ENCODE results near the gene FOXRED1. TPM values are rescaled to one million over a fixed set of nuclear protein-coding genes. Genes with fewer than 3 reads are reported as not detected.
A peak's percentile ranks its signal among the peaks of the same experiment; 100 is the strongest.

FOXRED1 gene
- total RNA-seq, 4 donors from 2014 or later: 7.0 to 17.5 (median 14.0) TPM

- DNase-seq (ENCODE audit: low spot score in 2 of 2): peak in 1 of 2 donors; percentile 36
- intact Hi-C loops (cut with DNase I; ENCODE audit: low total_unique reads): no loop called here
- no peak for TF ChIP-seq CTCF (IDR thresholded peaks at IDR 0.05)
- no peak for TF ChIP-seq POLR2A (IDR thresholded peaks at IDR 0.05)
- peak overlapping the region; percentile 73 for H3K4me3 ChIP-seq (ENCODE audit: low read depth, poor library complexity, severe bottlenecking)
- 0 to 1% methylated on average over 13 to 15 of the region's 15 CpGs for WGBS, 2 donors
These were observed 13.4 kb downstream of the FOXRED1 start for GRCh38 chr11:126282361-126282735.

GRCh38 chr11:126282736-126283591 lies 14.0 kb downstream of the FOXRED1 start, which contains the start of gene TIRAP:
Gene TIRAP (plus strand): TSS chr11:126283093. CDS start chr11:126290895, 7,802 bp downstream.
- TF ChIP-seq CTCF (IDR thresholded peaks at IDR 0.05): no peak
- no peak for TF ChIP-seq POLR2A (IDR thresholded peaks at IDR 0.05)
- 1% methylated on average over 32 to 42 of the region's 82 CpGs for WGBS, 2 donors
- H3K4me3 ChIP-seq (ENCODE audit: low read depth, poor library complexity, severe bottlenecking): peak within 1 kb of the TSS; percentile 73
- intact Hi-C loops (cut with DNase I; ENCODE audit: low total_unique reads): no loop called here
- peak; percentile 34 to 91 for DNase-seq (ENCODE audit: low spot score in 2 of 2)

- DNase-seq (ENCODE audit: low spot score in 2 of 2): peak; percentile 73 to 91
- intact Hi-C loops (cut with DNase I; ENCODE audit: low total_unique reads): no loop called here
These were observed 15.9 kb downstream of the FOXRED1 start for GRCh38 chr11:126284829-126285228.

GRCh38 chr11:126288237-126288636 lies 19.3 kb downstream of the FOXRED1 start:
- no peak for DNase-seq (ENCODE audit: low spot score in 2 of 2)
- TF ChIP-seq POLR2A (IDR thresholded peaks at IDR 0.05) (no peak), CTCF (IDR thresholded peaks at IDR 0.05) (no peak)
- H3K4me3 ChIP-seq (ENCODE audit: low read depth, poor library complexity, severe bottlenecking): no peak overlapping the region
- intact Hi-C loops (cut with DNase I; ENCODE audit: low total_unique reads): no loop called here
- WGBS, 2 donors: 90 to 91% methylated on average over 6 of the region's 6 CpGs

More at GRCh38 chr11:126284829-126285228, 15.9 kb downstream of the FOXRED1 start:
- TF ChIP-seq POLR2A (IDR thresholded peaks at IDR 0.05) (no peak), CTCF (IDR thresholded peaks at IDR 0.05) (no peak)
- no peak overlapping the region for H3K4me3 ChIP-seq (ENCODE audit: low read depth, poor library complexity, severe bottlenecking)
- 32 to 34% methylated on average over 6 of the region's 6 CpGs for WGBS, 2 donors

GRCh38 chr11:126290887-126291286 lies 21.9 kb downstream of the FOXRED1 start:
- DNase-seq (ENCODE audit: low spot score in 2 of 2): no peak
- H3K4me3 ChIP-seq (ENCODE audit: low read depth, poor library complexity, severe bottlenecking): no peak overlapping the region
- intact Hi-C loops (cut with DNase I; ENCODE audit: low total_unique reads): no loop called here
- TF ChIP-seq POLR2A (IDR thresholded peaks at IDR 0.05) (no peak), CTCF (IDR thresholded peaks at IDR 0.05) (no peak)
- 73 to 92% methylated on average over 12 of the region's 12 CpGs for WGBS, 2 donors

Measured in lower leg skin (tissue), 4 donors.